GM12872 (cell line): Measurements from ENCODE around the gene TCTN1.

Experiments used
- CTCF ChIP-seq: IDR thresholded peaks from 3 replicates; pipeline ENCODE4 v1.5.1; 2011; ENCODE audit warnings: low read depth, mild to moderate bottlenecking, low read length, moderate library complexity; ENCODE audit not compliant: insufficient read depth

Gene TCTN1

GRCh38 chr12:110613771-110614684 lies at the start of gene TCTN1:
TCTN1 (plus strand) TSS chr12:110614129; CDS start chr12:110614183, 54 bp downstream.
- no peak for TF ChIP-seq CTCF

GRCh38 chr12:110564471-110564991 lies 49.4 kb upstream of the TCTN1 start:
- no peak for TF ChIP-seq CTCF

- TF ChIP-seq CTCF: no peak
Measured at GRCh38 chr12:110565894-110566871, 47.7 kb upstream of the TCTN1 start.

DNA sequence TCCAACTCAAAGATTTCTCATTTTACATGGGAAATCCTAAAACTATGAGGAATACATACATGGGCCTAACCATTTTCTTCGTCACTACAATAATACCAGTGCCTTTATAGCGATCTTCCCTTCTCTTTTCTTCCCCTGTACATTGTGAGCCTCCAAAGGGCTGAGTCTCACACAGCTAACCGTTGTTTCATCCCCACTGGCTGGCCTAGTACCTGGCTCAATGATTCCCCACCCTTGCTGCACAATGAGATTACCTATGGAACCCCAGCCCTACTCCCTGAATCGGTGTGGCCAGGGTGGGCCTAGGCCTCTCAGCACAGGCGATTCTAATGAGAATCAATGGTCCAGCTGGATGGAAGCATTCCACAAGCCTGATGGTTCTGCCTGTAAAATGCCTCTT lies 46.9 kb upstream of the TCTN1 start:
- no peak for TF ChIP-seq CTCF

- TF ChIP-seq CTCF: no peak
Measured at GRCh38 chr12:110568752-110569151, 45.2 kb upstream of the TCTN1 start.

DNA sequence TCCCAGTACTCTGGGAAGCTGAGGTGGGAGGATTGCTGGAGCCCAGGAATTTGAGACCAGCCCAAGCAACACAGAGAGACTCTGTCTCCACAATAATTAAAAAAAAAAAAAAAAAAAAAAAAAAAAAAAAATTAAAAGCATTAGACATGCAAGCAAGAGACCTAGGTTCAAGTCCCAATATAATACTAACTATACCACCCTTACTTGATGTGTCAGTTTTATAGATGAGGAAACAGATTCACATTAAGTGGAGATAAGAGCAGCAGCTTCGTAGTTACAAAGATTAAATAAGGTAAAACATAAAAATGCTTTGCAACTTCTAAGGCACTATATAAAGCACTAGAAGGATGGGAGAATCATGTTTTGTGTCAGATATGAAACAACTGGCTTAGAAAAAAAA lies 39.9 kb upstream of the TCTN1 start:
- no peak for TF ChIP-seq CTCF

DNA sequence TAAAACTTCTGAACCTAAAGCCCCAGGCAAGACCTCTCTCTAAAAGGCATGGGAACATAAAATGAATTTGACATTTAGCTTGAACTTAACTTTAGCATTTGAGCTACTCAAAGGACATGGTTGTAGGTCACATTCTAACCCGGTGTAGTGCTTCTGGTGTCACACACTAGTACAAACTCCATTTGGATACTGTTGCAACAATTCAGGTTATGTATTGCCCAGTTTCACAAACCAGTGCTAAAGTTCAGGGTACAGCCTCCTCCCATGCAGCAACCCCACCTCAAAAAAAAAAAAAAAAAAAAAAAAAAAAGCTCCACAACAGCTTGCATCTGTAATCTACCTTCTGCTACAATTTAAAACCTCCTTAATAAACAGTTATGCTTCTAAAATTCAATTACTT lies 38.6 kb upstream of the TCTN1 start:
- TF ChIP-seq CTCF: no peak
